AG09319 (cell line): Measurements from ENCODE around the gene VAV1.
"Not testable (repeated sequence)": the region's sequence is repeated elsewhere in the genome, so short reads cannot be mapped to it uniquely, and the experiment has no call there.

Experiments used
- DNase-seq: peaks from one replicate; pipeline ENCODE4 v3.0.0-alpha.2; 2010; ENCODE audit warnings: low read depth; ENCODE audit errors: extremely low read depth
- TF ChIP-seq, protein P1 (sequence below): IDR thresholded peaks from 2 replicates; pipeline ENCODE4 v1.5.1; 2011; ENCODE audit warnings: low read depth, mild to moderate bottlenecking, inconsistent platforms, low read length, moderate library complexity

VAV1 gene

GRCh38 chr19:6866741-6867151, 94.2 kb downstream of the VAV1 start:
- DNase-seq, result no peak
- TF ChIP-seq, protein P1, sequence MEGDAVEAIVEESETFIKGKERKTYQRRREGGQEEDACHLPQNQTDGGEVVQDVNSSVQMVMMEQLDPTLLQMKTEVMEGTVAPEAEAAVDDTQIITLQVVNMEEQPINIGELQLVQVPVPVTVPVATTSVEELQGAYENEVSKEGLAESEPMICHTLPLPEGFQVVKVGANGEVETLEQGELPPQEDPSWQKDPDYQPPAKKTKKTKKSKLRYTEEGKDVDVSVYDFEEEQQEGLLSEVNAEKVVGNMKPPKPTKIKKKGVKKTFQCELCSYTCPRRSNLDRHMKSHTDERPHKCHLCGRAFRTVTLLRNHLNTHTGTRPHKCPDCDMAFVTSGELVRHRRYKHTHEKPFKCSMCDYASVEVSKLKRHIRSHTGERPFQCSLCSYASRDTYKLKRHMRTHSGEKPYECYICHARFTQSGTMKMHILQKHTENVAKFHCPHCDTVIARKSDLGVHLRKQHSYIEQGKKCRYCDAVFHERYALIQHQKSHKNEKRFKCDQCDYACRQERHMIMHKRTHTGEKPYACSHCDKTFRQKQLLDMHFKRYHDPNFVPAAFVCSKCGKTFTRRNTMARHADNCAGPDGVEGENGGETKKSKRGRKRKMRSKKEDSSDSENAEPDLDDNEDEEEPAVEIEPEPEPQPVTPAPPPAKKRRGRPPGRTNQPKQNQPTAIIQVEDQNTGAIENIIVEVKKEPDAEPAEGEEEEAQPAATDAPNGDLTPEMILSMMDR, result no peak

DNA sequence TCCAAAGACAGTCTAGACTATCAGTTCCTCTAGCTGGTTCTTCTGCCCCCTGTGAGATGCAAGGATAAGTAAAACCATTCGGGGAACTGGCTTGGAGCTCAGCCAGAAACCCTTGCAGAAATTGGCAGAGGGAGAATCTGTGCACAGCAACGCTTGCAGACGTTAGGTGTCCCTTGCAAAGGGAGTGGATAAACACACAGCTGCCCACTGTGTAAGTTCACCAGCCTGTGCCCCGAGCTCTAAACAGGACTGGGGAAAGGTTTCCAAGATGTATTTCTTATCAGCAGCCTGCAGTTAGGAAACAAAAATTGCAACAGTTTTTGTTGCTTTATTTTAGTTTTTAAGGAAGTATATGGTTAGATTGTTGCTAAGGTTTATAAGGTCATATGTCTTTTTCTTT, 95.8 kb downstream of the VAV1 start:
- TF ChIP-seq, protein P1, result no peak
- DNase-seq, result no peak

DNA sequence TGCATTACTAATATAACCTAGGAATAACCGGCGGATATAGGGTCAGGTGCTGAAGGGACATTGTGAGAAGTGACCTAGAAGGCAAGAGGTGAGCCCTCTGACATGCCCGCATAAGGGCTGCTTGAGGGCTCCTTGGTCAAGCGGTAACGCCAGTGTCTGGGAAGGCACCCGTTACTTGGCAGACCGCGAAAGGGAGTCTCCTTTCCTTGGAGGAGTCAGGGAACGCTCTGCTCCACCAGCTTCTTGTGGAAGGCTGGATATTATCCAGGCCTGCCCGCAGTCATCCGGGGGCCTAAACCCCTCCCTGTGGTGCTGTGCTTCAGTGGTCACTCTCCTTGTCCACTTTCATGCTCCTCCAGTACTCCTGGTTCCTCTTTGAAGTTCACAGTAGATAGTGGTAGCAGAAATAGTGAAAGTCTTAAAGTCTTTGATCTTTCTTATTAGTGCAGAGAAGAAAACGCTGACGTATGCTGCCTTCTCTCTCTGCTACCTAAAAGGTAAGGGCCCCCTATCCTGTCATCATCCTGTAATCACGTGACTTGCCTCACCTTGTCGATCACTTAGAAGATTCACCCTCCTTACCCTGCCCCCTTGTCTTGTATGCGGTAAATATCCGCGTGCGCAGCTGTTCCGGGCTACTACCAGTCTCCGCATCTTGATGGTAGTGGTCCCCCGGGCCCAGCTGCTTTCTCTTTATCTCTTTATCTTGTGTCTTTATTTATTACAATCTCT, 96.8 kb downstream of the VAV1 start:
- DNase-seq, result not testable (repeated sequence)

GRCh38 chr19:6873708-6874431, 101.4 kb downstream of the VAV1 start:
- TF ChIP-seq, protein P1, result no peak
- DNase-seq, result no peak

- no peak for DNase-seq
- TF ChIP-seq, protein P1, result no peak
These were observed 102.7 kb downstream of the VAV1 start for GRCh38 chr19:6875218-6875617.

DNA sequence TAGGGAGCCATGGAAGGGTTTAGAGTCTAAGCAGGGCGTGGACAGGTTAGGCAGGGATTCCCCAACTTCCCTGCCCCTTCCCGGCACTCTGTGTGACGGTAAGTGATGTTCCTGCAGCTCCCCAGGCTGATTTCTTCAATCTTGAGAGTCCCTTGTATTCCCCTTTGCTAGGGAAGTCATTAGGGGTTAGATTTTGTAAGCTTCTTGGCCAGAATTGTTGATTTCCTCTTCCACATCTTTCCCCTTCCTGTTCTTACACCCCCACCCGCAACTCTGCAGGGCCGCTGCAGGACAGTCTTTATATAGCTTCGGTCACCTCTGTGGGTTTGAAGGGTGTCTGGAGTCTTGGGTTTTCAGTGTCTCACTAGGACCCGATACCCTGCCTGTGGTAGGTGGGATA, 104.2 kb downstream of the VAV1 start:
- no peak for DNase-seq
- TF ChIP-seq, protein P1, result no peak

- TF ChIP-seq, protein P1, result no peak
- no peak for DNase-seq
These were observed 105.3 kb downstream of the VAV1 start for GRCh38 chr19:6877766-6878165.
